Astrocyte (in vitro differentiated cells and primary cell): ENCODE data around the gene MLXIPL.

Source experiments
- EZH2 ChIP-seq: IDR thresholded peaks from 2 replicates; pipeline ENCODE4 v1.6.1; 2012; ENCODE audit warnings: mild to moderate bottlenecking, low read length, inconsistent platforms; ENCODE audit not compliant: insufficient read depth
- TF ChIP-seq, protein P1 (sequence below): IDR thresholded peaks from 2 replicates; pipeline ENCODE4 v1.5.1; 2011; ENCODE audit warnings: low read depth, mild to moderate bottlenecking, inconsistent platforms, low read length, moderate library complexity; ENCODE audit not compliant: insufficient read depth

DNA sequence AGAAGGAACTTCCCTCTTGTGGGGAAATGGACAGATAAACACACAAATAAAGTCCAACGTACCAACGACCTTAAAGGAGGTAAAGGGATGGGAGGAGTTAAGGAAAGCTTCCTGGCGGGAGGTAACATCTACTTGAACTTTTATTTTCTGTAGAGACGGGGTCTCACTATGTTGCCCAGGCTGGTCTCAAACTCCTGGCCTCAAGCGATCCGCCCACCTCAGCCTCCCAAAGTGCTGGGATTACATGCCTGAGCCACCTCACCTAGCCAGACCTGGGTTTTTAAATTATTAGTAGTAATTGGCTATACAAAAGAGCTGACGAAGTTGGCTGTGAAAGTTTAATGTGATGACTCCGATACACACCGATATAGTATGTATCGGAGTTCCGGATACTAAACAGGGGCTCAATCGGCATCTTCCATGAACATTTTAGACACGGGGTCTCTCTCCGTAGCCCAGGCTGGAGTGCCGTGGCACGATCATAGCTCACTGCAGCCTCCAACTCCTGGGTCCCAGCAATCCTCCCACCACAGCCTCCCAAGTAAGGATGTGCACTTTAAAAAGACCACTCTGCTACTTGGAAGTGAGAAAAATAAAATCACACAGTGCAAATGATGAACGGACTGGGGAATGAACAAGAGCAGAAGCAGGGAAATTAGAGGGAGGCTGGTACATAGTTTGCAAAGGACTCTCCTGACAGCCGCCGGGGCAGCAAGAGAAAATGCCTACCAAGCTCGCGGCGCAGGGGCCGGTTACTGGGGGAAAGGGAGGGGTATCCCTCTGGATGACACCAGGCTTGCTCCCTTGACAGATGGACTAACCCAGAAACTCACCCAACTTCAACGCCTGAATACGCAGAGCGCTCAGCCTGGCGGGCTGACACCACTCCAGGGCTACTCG is 67.9 kb downstream of the MLXIPL start:
- TF ChIP-seq, protein P1, sequence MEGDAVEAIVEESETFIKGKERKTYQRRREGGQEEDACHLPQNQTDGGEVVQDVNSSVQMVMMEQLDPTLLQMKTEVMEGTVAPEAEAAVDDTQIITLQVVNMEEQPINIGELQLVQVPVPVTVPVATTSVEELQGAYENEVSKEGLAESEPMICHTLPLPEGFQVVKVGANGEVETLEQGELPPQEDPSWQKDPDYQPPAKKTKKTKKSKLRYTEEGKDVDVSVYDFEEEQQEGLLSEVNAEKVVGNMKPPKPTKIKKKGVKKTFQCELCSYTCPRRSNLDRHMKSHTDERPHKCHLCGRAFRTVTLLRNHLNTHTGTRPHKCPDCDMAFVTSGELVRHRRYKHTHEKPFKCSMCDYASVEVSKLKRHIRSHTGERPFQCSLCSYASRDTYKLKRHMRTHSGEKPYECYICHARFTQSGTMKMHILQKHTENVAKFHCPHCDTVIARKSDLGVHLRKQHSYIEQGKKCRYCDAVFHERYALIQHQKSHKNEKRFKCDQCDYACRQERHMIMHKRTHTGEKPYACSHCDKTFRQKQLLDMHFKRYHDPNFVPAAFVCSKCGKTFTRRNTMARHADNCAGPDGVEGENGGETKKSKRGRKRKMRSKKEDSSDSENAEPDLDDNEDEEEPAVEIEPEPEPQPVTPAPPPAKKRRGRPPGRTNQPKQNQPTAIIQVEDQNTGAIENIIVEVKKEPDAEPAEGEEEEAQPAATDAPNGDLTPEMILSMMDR = no peak
- TF ChIP-seq EZH2 = no peak
